HL-60 (cell line): ENCODE results near the gene FEM1A.

ENCODE experiments used
- DNase-seq, 2 experiments: peaks; one replicate each; pipeline ENCODE4 v3.0.0-alpha.2; 2010 to 2020; ENCODE audit warnings: low read depth in 1 of 2, low spot score in 1 of 2
- H3K27ac ChIP-seq: fragments of 250-450 bp; sonication (Bioruptor Pico); replicated peaks from 2 replicates; pipeline ENCODE4 v1.5.1; 2020; ENCODE audit warnings: mild to moderate bottlenecking, moderate library complexity
- H3K27me3 ChIP-seq: fragments of 250-450 bp; sonication (Bioruptor Pico); 2 replicates; pipeline ENCODE4 v1.5.1; 2021; ENCODE audit warnings: mild to moderate bottlenecking, moderate library complexity; ENCODE audit not compliant: insufficient read depth, poor library complexity, severe bottlenecking
- H3K4me3 ChIP-seq: replicated peaks from 2 replicates; pipeline ENCODE4 v1.5.1; 2011; ENCODE audit warnings: mild to moderate bottlenecking, control low read depth, low read length; ENCODE audit not compliant: insufficient read depth
- GABPA ChIP-seq: IDR thresholded peaks from 2 replicates; pipeline ENCODE4 v1.6.1; 2012; ENCODE audit warnings: low read depth
- POLR2AphosphoS5 ChIP-seq: IDR thresholded peaks from 2 replicates; pipeline ENCODE4 v1.6.1; 2012; ENCODE audit warnings: low read depth
- SPI1 ChIP-seq: IDR thresholded peaks from 2 replicates; pipeline ENCODE4 v1.6.1; 2012; ENCODE audit warnings: low read depth, mild to moderate bottlenecking, borderline replicate concordance
- long read RNA-seq: library from polyadenylated mRNA; unstranded; transcript quantifications from one replicate; pipeline ENCODE4 v2.0.0, GENCODE V29; 2020
- TF ChIP-seq, protein P1 (sequence below): IDR thresholded peaks from 2 replicates; pipeline ENCODE4 v1.6.1; 2012; ENCODE audit warnings: low read depth; ENCODE audit not compliant: insufficient replicate concordance
- TF ChIP-seq, protein P2 (sequence below): IDR thresholded peaks from one replicate; pipeline ENCODE4 v1.5.1; 2011; ENCODE audit warnings: low read length, control low read depth, inconsistent platforms; ENCODE audit not compliant: insufficient read depth

FEM1A gene, protein sequence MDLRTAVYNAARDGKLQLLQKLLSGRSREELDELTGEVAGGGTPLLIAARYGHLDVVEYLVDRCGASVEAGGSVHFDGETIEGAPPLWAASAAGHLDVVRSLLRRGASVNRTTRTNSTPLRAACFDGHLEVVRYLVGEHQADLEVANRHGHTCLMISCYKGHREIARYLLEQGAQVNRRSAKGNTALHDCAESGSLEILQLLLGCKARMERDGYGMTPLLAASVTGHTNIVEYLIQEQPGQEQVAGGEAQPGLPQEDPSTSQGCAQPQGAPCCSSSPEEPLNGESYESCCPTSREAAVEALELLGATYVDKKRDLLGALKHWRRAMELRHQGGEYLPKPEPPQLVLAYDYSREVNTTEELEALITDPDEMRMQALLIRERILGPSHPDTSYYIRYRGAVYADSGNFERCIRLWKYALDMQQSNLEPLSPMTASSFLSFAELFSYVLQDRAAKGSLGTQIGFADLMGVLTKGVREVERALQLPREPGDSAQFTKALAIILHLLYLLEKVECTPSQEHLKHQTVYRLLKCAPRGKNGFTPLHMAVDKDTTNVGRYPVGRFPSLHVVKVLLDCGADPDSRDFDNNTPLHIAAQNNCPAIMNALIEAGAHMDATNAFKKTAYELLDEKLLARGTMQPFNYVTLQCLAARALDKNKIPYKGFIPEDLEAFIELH
- long read RNA-seq, full-length matches to known transcripts = 265 of 265 reads
- long read RNA-seq, partial matches to known transcripts = 0 of 265 reads
- long read RNA-seq, other reads (novel, unspliced or antisense) = 0 of 265 reads

DNA sequence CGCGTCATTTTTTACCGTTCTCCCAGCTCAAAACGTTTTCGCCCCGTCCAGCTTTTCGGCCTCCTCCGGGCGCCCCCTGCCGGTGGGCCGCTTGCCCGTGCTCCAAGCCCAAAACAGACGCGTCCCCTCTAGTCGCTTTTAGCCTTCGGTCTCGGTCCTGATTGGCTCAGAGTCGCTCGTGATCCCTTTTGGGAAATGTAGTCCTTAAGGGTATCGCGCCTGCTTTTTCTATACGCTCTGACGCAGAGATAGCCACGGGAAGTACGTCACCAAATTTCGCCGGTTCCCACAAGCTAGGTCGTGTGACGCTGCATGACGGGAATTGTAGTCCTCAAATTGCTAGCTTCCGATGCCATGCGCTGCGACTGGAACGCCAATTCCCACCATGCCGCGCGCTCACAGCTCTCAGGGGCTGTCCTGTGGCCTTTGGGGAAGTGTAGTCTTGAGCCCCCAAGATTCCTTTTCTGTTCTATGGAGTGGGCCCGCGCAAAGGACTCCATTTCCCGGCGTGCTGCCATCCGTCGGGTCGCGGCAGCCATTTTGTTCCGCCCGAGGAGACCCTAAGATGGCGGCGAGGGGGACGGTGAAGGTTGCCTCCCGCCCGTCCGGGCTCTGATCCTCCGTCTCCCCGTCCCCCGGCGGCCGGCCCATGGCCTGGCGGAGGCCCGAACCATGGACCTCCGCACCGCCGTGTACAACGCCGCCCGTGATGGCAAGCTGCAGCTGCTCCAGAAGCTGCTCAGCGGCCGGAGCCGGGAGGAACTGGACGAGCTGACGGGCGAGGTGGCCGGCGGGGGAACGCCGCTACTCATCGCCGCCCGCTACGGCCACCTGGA lies at the start of gene FEM1A:
Gene FEM1A, plus strand, starts transcription at position 552 of the 836 bp plus-strand sequence. Its CDS starts 121 bp downstream, at position 673.
- Histone ChIP-seq H3K27me3 (peaks cover 2% of the 10 kb centered on the region), H3K4me3 (peak within 1 kb of the TSS; percentile 89), H3K27ac (peak within 1 kb of the TSS; percentile 96)
- TF ChIP-seq GABPA (peak; percentile 91), SPI1 (peak; percentile 79; the same call in 1 of the 2 replicates), POLR2AphosphoS5 (peak; percentile 82)
- TF ChIP-seq, protein P1, sequence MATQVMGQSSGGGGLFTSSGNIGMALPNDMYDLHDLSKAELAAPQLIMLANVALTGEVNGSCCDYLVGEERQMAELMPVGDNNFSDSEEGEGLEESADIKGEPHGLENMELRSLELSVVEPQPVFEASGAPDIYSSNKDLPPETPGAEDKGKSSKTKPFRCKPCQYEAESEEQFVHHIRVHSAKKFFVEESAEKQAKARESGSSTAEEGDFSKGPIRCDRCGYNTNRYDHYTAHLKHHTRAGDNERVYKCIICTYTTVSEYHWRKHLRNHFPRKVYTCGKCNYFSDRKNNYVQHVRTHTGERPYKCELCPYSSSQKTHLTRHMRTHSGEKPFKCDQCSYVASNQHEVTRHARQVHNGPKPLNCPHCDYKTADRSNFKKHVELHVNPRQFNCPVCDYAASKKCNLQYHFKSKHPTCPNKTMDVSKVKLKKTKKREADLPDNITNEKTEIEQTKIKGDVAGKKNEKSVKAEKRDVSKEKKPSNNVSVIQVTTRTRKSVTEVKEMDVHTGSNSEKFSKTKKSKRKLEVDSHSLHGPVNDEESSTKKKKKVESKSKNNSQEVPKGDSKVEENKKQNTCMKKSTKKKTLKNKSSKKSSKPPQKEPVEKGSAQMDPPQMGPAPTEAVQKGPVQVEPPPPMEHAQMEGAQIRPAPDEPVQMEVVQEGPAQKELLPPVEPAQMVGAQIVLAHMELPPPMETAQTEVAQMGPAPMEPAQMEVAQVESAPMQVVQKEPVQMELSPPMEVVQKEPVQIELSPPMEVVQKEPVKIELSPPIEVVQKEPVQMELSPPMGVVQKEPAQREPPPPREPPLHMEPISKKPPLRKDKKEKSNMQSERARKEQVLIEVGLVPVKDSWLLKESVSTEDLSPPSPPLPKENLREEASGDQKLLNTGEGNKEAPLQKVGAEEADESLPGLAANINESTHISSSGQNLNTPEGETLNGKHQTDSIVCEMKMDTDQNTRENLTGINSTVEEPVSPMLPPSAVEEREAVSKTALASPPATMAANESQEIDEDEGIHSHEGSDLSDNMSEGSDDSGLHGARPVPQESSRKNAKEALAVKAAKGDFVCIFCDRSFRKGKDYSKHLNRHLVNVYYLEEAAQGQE = peak; percentile 49
- TF ChIP-seq, protein P2, sequence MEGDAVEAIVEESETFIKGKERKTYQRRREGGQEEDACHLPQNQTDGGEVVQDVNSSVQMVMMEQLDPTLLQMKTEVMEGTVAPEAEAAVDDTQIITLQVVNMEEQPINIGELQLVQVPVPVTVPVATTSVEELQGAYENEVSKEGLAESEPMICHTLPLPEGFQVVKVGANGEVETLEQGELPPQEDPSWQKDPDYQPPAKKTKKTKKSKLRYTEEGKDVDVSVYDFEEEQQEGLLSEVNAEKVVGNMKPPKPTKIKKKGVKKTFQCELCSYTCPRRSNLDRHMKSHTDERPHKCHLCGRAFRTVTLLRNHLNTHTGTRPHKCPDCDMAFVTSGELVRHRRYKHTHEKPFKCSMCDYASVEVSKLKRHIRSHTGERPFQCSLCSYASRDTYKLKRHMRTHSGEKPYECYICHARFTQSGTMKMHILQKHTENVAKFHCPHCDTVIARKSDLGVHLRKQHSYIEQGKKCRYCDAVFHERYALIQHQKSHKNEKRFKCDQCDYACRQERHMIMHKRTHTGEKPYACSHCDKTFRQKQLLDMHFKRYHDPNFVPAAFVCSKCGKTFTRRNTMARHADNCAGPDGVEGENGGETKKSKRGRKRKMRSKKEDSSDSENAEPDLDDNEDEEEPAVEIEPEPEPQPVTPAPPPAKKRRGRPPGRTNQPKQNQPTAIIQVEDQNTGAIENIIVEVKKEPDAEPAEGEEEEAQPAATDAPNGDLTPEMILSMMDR = peak; percentile 97
- DNase-seq = peak; percentile 100

DNA sequence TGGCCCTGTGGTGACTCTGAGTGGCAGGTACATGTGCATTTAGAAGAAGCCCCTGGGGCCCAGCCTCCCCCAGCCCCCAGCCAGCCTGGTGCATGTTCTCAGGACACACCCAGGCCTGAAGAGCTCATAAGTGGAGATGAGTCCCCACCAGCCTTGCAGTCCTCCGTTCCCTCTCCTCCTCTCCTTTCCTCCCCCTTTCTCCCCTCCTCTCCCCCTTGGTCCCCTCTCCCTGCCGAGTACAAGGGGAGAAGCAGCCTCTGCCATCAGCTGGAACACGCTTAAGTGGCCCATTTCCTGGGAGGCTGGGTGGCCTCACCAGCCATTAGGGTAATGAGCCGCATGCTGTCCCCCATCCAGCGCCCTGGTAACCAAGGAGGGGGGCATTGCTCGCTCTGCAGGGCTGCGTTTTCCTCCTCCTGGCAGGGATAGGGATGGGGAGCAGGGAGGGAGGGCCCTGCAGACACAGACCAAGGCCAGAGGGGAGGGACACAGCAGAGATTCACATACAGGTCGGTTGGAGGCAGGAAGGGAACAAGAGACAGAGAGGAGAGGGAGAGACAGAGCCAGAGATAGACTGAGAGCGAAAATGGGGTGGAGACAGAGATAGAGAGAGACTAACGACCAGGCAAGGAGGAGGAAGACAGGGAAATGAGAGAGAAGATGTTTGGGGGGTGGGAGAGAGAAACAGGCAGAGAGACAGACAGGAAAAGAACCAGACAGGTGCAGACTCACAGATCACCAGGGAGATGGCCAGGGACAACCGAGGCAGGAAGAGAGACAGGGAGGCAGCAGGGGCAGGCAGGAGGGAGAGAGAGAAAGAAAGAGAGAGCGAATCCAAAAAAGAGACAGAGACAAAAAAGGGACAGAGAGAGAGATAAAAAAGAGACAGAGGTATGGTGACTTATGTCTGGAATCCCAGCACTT lies 48.5 kb upstream of the FEM1A start:
- no peak overlapping the region for H3K4me3 ChIP-seq
- H3K27ac ChIP-seq = no peak overlapping the region
- DNase-seq = no peak
- H3K27me3 ChIP-seq = peaks cover 9% of the 10 kb centered on the region
- TF ChIP-seq, protein P2 = no peak
- TF ChIP-seq, protein P1 = no peak
- TF ChIP-seq SPI1 (no peak), POLR2AphosphoS5 (no peak), GABPA (no peak)
